ENCODE results near the gene ERAP2.

DNA sequence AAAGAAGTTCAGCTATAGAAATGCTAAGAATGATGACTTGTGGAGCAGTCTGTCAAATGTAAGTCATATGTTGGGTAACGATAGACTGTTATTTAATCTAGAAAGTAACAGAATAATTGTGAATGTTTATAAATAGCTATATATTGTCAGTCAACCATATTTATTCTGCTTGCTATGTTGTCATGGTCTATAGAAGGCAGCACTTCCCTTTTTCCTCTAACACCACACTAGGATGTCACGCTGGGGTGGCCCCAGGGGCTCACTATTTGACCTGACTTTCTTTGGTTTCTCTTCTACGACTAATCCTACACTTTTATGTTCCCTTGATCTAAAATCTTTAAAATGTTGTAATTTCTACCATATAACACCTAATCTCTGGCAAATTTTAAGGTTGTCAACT lies 20.5 kb downstream of the ERAP2 start:
- TF ChIP-seq, protein P1, sequence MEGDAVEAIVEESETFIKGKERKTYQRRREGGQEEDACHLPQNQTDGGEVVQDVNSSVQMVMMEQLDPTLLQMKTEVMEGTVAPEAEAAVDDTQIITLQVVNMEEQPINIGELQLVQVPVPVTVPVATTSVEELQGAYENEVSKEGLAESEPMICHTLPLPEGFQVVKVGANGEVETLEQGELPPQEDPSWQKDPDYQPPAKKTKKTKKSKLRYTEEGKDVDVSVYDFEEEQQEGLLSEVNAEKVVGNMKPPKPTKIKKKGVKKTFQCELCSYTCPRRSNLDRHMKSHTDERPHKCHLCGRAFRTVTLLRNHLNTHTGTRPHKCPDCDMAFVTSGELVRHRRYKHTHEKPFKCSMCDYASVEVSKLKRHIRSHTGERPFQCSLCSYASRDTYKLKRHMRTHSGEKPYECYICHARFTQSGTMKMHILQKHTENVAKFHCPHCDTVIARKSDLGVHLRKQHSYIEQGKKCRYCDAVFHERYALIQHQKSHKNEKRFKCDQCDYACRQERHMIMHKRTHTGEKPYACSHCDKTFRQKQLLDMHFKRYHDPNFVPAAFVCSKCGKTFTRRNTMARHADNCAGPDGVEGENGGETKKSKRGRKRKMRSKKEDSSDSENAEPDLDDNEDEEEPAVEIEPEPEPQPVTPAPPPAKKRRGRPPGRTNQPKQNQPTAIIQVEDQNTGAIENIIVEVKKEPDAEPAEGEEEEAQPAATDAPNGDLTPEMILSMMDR (IDR thresholded peaks at IDR 0.05): no peak
- TF ChIP-seq SIN3A (IDR thresholded peaks at IDR 0.05; ENCODE audit: borderline replicate concordance, insufficient read depth, low read depth, low read length): no peak
- TF ChIP-seq POLR2AphosphoS5 (IDR thresholded peaks at IDR 0.05; ENCODE audit: low read depth, low read length): no peak
- TF ChIP-seq, protein P2, sequence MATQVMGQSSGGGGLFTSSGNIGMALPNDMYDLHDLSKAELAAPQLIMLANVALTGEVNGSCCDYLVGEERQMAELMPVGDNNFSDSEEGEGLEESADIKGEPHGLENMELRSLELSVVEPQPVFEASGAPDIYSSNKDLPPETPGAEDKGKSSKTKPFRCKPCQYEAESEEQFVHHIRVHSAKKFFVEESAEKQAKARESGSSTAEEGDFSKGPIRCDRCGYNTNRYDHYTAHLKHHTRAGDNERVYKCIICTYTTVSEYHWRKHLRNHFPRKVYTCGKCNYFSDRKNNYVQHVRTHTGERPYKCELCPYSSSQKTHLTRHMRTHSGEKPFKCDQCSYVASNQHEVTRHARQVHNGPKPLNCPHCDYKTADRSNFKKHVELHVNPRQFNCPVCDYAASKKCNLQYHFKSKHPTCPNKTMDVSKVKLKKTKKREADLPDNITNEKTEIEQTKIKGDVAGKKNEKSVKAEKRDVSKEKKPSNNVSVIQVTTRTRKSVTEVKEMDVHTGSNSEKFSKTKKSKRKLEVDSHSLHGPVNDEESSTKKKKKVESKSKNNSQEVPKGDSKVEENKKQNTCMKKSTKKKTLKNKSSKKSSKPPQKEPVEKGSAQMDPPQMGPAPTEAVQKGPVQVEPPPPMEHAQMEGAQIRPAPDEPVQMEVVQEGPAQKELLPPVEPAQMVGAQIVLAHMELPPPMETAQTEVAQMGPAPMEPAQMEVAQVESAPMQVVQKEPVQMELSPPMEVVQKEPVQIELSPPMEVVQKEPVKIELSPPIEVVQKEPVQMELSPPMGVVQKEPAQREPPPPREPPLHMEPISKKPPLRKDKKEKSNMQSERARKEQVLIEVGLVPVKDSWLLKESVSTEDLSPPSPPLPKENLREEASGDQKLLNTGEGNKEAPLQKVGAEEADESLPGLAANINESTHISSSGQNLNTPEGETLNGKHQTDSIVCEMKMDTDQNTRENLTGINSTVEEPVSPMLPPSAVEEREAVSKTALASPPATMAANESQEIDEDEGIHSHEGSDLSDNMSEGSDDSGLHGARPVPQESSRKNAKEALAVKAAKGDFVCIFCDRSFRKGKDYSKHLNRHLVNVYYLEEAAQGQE (IDR thresholded peaks at IDR 0.05; ENCODE audit: insufficient read depth in 1 of 2, low read depth in 2 of 2, low read length in 1 of 2): no peak
- no peak for TF ChIP-seq TCF7L2 (IDR thresholded peaks at IDR 0.05; ENCODE audit: low read depth, low read length)
